HG03045 (cell line): ENCODE measurements around the gene IRAK2.

Source experiments
- ATAC-seq: cut with Tn5 transposase; IDR thresholded peaks from one replicate; pipeline ENCODE4 v1.9.1; 2021; ENCODE audit warnings: mild to moderate bottlenecking, moderate library complexity; ENCODE audit not compliant: unreplicated experiment

The IRAK2 gene

GRCh38 chr3:10279384-10280176 is 114.9 kb downstream of the IRAK2 start:
- no peak for ATAC-seq

- no peak for ATAC-seq
These were observed 115.4 kb downstream of the IRAK2 start for GRCh38 chr3:10280177-10280529.

GRCh38 chr3:10280571-10280970 is 115.9 kb downstream of the IRAK2 start:
- ATAC-seq, result no peak

- no peak for ATAC-seq
These were observed 117.2 kb downstream of the IRAK2 start for GRCh38 chr3:10281951-10282350.

GRCh38 chr3:10283638-10284037 is 118.9 kb downstream of the IRAK2 start:
- no peak for ATAC-seq

- no peak for ATAC-seq
These were observed 119.8 kb downstream of the IRAK2 start for GRCh38 chr3:10284496-10284895.

GRCh38 chr3:10285272-10286132 is 120.8 kb downstream of the IRAK2 start:
- no peak for ATAC-seq

- ATAC-seq, result no peak
These were observed 121.4 kb downstream of the IRAK2 start for GRCh38 chr3:10286133-10286524.

- no peak for ATAC-seq
These were observed 122.0 kb downstream of the IRAK2 start for GRCh38 chr3:10286596-10287295.

- ATAC-seq, result no peak
These were observed 123.3 kb downstream of the IRAK2 start for GRCh38 chr3:10287936-10288574.

GRCh38 chr3:10288575-10288960 is 123.8 kb downstream of the IRAK2 start:
- ATAC-seq, result no peak

GRCh38 chr3:10289077-10289476 is 124.4 kb downstream of the IRAK2 start:
- no peak for ATAC-seq

GRCh38 chr3:10289787-10290355 is 125.2 kb downstream of the IRAK2 start:
- ATAC-seq, result no peak

- no peak for ATAC-seq
These were observed 125.9 kb downstream of the IRAK2 start for GRCh38 chr3:10290481-10291176.

- ATAC-seq, result no peak
These were observed 126.9 kb downstream of the IRAK2 start for GRCh38 chr3:10291641-10292040.

- ATAC-seq, result peak; percentile 65
These were observed 128.0 kb downstream of the IRAK2 start, which contains the start of gene GHRL for GRCh38 chr3:10292505-10293419. TSS of gene GHRL (minus strand) at chr3:10292947. CDS start at chr3:10290180, 2,767 bp downstream.
